ENCODE measurements around the gene ATG7. TPM values are rescaled to one million over a fixed set of nuclear protein-coding genes. Genes with fewer than 3 reads are reported as not detected.

ATG7 gene
- total and polyA plus RNA-seq, 10 of the 15 experiments (the other 5 are each of a cell fraction or from before 2014, with no cell fraction given), result 13.5 to 49.5 (median 26.4) TPM

DNA sequence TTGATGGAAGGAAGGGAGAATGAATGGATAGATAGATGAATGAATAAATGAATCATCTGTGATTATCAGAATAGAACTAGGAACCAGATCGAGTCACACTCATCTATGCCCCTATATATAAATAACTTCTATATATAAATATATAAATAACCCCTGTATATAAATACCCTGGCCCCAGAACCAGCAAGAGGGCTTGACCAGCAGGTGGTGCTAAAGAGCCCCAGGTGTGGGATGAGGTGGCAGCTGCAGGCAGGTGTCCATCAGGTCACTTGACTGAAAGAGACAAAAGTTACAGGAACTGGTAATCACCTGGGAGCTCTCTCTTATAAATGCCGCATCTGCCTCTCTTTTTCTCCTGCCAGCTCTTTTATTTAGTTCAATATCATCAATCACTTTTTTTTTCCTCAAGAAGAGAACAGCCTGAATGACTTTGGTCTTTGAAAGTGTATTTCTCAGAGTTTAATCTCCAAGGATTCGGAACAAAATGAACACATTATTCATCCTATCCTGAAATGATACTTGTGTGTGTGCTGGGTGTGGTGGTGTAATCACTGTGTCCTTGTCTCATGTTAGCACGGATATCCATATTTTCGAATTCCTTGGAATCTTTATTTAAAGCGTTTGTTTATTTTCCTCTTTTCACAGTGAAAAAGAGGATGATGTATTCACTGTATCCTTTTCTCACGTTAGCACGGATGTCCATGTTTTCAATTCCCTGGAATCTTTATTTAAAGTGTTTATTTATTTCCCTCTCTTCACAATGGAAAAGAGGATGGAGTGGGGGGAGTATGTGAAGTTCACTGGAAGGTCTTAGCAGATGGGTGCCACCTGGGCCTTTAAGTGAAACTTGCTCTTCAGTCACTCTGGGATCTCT lies 35.4 kb upstream of the ATG7 start (continued):
- TF ChIP-seq ATF7 (IDR thresholded peaks at IDR 0.05; ENCODE audit: low read depth) (no peak), BMI1 (IDR thresholded peaks at IDR 0.05; ENCODE audit: borderline replicate concordance) (no peak), TCF3 (IDR thresholded peaks at IDR 0.05; ENCODE audit: borderline replicate concordance, insufficient read depth, low read depth, low read length) (peak; percentile 95), CBX5 (IDR thresholded peaks at IDR 0.05; ENCODE audit: low read depth) (no peak), SMC3 (IDR thresholded peaks at IDR 0.05; ENCODE audit: borderline replicate concordance, low read length) (peak; percentile 87; the same call in 1 of the 2 replicates), RAD51 (IDR thresholded peaks at IDR 0.05) (no peak), POLR2AphosphoS2 (IDR thresholded peaks at IDR 0.05; ENCODE audit: low read depth, low read length) (no peak), CBX3 (IDR thresholded peaks at IDR 0.05; ENCODE audit: borderline replicate concordance, low read depth) (no peak), NFXL1 (IDR thresholded peaks at IDR 0.05; ENCODE audit: borderline replicate concordance) (no peak), ZSCAN29 (IDR thresholded peaks at IDR 0.05) (no peak), HCFC1 (IDR thresholded peaks at IDR 0.05; ENCODE audit: low read length) (no peak), SIN3A (IDR thresholded peaks at IDR 0.05; ENCODE audit: low read depth, low read length) (no peak), FOXK2 (IDR thresholded peaks at IDR 0.05) (no peak), CHD2 (IDR thresholded peaks at IDR 0.05; ENCODE audit: borderline replicate concordance, low read depth, low read length) (no peak), RAD21 (IDR thresholded peaks at IDR 0.05; ENCODE audit: insufficient read depth, low read depth, low read length) (peak; percentile 87), ZBED1 (IDR thresholded peaks at IDR 0.05; ENCODE audit: borderline replicate concordance) (no peak), PAX5 (IDR thresholded peaks at IDR 0.05; ENCODE audit: borderline replicate concordance, low read depth, low read length) (no peak), MLLT1 (IDR thresholded peaks at IDR 0.05) (no peak), RELA (IDR thresholded peaks at IDR 0.05; ENCODE audit: borderline replicate concordance, partially characterized antibody) (no peak), PML (IDR thresholded peaks at IDR 0.05; ENCODE audit: low read length) (no peak), BACH1 (IDR thresholded peaks at IDR 0.05; ENCODE audit: borderline replicate concordance) (no peak), DPF2 (IDR thresholded peaks at IDR 0.05) (no peak), TCF12 (IDR thresholded peaks at IDR 0.05; ENCODE audit: low read depth, low read length) (peak; percentile 91), NBN (IDR thresholded peaks at IDR 0.05) (no peak)
- TF ChIP-seq, protein P1, sequence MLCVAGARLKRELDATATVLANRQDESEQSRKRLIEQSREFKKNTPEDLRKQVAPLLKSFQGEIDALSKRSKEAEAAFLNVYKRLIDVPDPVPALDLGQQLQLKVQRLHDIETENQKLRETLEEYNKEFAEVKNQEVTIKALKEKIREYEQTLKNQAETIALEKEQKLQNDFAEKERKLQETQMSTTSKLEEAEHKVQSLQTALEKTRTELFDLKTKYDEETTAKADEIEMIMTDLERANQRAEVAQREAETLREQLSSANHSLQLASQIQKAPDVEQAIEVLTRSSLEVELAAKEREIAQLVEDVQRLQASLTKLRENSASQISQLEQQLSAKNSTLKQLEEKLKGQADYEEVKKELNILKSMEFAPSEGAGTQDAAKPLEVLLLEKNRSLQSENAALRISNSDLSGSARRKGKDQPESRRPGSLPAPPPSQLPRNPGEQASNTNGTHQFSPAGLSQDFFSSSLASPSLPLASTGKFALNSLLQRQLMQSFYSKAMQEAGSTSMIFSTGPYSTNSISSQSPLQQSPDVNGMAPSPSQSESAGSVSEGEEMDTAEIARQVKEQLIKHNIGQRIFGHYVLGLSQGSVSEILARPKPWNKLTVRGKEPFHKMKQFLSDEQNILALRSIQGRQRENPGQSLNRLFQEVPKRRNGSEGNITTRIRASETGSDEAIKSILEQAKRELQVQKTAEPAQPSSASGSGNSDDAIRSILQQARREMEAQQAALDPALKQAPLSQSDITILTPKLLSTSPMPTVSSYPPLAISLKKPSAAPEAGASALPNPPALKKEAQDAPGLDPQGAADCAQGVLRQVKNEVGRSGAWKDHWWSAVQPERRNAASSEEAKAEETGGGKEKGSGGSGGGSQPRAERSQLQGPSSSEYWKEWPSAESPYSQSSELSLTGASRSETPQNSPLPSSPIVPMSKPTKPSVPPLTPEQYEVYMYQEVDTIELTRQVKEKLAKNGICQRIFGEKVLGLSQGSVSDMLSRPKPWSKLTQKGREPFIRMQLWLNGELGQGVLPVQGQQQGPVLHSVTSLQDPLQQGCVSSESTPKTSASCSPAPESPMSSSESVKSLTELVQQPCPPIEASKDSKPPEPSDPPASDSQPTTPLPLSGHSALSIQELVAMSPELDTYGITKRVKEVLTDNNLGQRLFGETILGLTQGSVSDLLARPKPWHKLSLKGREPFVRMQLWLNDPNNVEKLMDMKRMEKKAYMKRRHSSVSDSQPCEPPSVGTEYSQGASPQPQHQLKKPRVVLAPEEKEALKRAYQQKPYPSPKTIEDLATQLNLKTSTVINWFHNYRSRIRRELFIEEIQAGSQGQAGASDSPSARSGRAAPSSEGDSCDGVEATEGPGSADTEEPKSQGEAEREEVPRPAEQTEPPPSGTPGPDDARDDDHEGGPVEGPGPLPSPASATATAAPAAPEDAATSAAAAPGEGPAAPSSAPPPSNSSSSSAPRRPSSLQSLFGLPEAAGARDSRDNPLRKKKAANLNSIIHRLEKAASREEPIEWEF (IDR thresholded peaks at IDR 0.05; ENCODE audit: insufficient replicate concordance, low read depth, low read length), result no peak
- TF ChIP-seq, protein P2, sequence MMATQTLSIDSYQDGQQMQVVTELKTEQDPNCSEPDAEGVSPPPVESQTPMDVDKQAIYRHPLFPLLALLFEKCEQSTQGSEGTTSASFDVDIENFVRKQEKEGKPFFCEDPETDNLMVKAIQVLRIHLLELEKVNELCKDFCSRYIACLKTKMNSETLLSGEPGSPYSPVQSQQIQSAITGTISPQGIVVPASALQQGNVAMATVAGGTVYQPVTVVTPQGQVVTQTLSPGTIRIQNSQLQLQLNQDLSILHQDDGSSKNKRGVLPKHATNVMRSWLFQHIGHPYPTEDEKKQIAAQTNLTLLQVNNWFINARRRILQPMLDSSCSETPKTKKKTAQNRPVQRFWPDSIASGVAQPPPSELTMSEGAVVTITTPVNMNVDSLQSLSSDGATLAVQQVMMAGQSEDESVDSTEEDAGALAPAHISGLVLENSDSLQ (IDR thresholded peaks at IDR 0.05), result peak; percentile 41
